Activated CD8-positive, alpha-beta memory T cell treated with anti-CD3 and anti-CD28 coated beads, Interleukin-2, amount 50 U/mL, for 24 hours (primary cell): ENCODE results near the gene NTM.
"Not testable (repeated sequence)": the region's sequence is repeated elsewhere in the genome, so short reads cannot be mapped to it uniquely, and the experiment has no call there.

Source experiments
- DNase-seq: peaks from one replicate; pipeline ENCODE4 v3.0.0-alpha.2; 2020; ENCODE audit errors: extremely low read depth

The NTM gene

GRCh38 chr11:131370090-131370751, at the start of gene NTM:
TSS of gene NTM (plus strand) at chr11:131370615.
- no peak for DNase-seq

- DNase-seq = no peak
These were observed 45.4 kb upstream of the NTM start for GRCh38 chr11:131324921-131325570.

GRCh38 chr11:131326829-131327228, 43.6 kb upstream of the NTM start:
- DNase-seq = no peak

- no peak for DNase-seq
These were observed 43.0 kb upstream of the NTM start for GRCh38 chr11:131327421-131327820.

- DNase-seq = no peak
These were observed 41.6 kb upstream of the NTM start for GRCh38 chr11:131328843-131329242.

GRCh38 chr11:131331010-131331409, 39.4 kb upstream of the NTM start:
- no peak for DNase-seq

GRCh38 chr11:131331546-131331945, 38.9 kb upstream of the NTM start:
- DNase-seq = no peak

GRCh38 chr11:131334601-131335000, 35.8 kb upstream of the NTM start:
- no peak for DNase-seq

GRCh38 chr11:131341900-131342299, 28.5 kb upstream of the NTM start:
- DNase-seq = not testable (repeated sequence)

GRCh38 chr11:131342442-131342841, 28.0 kb upstream of the NTM start:
- DNase-seq = not testable (repeated sequence)

- DNase-seq = no peak
These were observed 25.0 kb upstream of the NTM start for GRCh38 chr11:131345406-131345805.

GRCh38 chr11:131349368-131350086, 20.9 kb upstream of the NTM start:
- DNase-seq = no peak

GRCh38 chr11:131350872-131351271, 19.5 kb upstream of the NTM start:
- DNase-seq = no peak

GRCh38 chr11:131351848-131352247, 18.6 kb upstream of the NTM start:
- DNase-seq = no peak

- no peak for DNase-seq
These were observed 16.6 kb upstream of the NTM start for GRCh38 chr11:131353766-131354165.

- DNase-seq = no peak
These were observed 16.1 kb upstream of the NTM start for GRCh38 chr11:131354251-131354701.

- DNase-seq = no peak
These were observed 14.2 kb upstream of the NTM start for GRCh38 chr11:131356206-131356605.

- no peak for DNase-seq
These were observed 5.0 kb upstream of the NTM start for GRCh38 chr11:131365329-131365930.

- DNase-seq = no peak
These were observed 731 bp downstream of the NTM start for GRCh38 chr11:131370901-131371790.

- no peak for DNase-seq
These were observed 1.3 kb downstream of the NTM start for GRCh38 chr11:131371791-131372104.

- no peak for DNase-seq
These were observed 2.0 kb downstream of the NTM start for GRCh38 chr11:131372234-131372962.
